ENCODE data around the gene IVD. TPM values are rescaled to one million over a fixed set of nuclear protein-coding genes. Genes with fewer than 3 reads are reported as not detected.

The IVD gene
- total RNA-seq: 40.1 and 44.2 TPM in 2 replicates

DNA sequence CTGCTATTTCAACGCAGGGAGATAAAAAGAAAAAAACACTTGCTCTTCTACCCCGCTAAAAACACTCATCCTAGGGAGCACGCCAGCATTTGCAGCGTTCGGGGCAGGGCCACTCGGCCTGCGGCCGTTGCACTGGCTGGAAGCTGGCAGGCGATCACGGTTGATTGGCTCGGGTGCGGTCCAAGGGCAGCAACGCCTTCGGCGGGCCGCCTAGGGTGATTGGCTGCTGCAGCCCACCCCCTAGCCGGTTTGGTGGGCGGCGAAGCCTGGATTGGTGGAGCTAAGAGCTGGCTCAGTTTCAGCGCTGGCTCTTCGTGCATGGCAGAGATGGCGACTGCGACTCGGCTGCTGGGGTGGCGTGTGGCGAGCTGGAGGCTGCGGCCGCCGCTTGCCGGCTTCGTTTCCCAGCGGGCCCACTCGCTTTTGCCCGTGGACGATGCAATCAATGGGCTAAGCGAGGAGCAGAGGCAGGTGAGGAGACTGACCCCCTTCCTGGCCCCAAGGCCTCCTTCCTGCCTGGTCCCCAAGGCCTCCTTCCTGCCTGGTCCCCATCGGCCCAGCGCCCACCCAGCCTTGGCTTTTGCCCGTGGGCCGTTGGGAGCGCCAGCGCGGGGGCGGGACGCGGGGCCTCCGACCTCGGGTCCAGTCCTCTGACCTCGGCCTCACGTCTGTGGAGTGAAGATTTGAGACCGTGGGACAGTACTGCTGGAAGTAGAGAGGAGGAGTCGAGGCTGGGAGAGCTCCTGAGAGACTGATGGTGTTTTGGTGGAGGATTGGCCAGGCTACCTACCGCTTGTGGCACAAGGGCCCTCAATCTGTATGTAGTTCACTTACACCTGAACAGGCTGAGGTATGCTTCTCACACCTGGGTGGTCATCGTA is at the start of gene IVD:
Gene IVD (plus strand): TSS at position 295 of the 881 bp plus-strand sequence. CDS start 33 bp downstream, at position 328.

DNA sequence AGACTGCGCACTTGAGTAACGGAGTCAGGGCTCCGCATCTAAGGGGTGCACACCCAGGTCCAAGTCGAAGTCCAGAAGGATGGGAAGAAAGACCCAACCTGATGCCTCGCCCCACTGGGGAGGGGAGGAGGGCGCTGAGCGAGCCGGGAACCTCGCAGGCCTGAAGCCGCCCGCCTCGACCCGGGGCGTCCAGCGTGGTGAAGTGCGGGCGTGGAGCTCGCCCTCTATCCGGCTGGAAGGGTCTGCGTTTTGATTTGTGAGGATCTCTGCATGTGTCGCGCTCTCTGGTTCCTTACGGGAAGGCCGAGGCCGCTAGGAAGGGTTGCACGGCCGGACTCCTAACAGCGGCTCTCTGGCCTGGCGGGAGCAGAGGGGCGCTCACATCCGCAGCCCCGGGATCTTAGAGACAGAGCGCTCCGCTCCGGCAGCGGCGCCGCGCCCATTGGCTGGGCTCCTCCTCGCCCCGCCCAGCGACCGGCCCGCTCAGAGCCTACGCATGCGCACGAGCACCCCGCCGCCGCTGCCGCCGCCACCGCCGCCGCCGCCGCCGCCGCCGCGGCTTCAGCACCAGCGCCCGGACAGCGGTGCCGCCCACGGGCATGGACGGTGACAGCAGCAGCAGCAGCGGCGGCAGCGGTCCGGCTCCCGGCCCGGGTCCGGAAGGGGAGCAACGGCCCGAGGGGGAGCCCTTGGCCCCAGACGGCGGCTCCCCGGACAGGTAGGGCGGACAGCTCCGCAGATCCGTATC is 47.7 kb upstream of the IVD start, which contains the start of gene DISP2:
Gene DISP2 (plus strand): TSS at position 497 of the 748 bp plus-strand sequence. CDS start 103 bp downstream, at position 600.

DNA sequence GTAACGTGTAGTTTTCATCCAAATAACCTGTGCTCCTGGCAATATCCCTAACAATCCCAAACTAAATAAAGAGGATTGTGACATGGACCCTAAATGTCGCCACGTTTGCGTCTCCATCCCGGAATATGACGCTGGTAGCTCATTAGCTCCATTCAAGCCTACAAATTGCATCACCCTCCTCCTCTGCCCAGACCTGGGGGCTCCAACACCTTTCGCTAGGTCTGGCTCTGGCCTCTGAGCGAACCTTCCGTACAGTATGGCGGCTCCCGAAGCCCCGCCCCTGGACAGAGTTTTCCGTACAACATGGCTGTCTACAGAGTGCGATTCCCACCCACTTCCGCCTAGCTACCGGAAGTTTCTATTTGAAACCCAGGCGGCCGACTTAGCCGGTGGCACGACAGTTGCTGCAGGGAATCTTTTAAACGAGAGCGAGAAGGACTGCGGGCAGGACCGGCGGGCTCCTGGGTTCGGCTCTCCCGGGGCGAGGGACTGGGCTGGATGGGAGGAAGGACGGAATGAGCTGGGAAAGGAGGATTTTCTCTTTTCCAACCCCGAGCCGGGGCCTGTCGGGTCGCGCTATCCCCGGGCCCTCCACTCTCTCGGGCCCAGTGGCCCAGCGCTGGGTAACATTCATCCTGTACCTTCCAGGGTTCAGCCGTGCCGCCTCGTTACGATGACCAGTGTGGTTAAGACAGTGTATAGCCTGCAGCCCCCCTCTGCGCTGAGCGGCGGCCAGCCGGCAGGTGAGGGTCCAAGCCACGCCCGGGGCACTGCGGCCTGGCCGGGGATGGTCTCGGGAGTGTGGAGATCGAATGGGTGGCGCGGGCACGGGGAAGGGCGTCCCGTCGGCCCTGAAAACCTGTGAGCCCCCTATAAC is 22.8 kb upstream of the IVD start, which contains the start of gene KNSTRN:
Gene KNSTRN (plus strand): TSS at position 142 of the 877 bp plus-strand sequence. CDS start 115 bp downstream, at position 257.

DNA sequence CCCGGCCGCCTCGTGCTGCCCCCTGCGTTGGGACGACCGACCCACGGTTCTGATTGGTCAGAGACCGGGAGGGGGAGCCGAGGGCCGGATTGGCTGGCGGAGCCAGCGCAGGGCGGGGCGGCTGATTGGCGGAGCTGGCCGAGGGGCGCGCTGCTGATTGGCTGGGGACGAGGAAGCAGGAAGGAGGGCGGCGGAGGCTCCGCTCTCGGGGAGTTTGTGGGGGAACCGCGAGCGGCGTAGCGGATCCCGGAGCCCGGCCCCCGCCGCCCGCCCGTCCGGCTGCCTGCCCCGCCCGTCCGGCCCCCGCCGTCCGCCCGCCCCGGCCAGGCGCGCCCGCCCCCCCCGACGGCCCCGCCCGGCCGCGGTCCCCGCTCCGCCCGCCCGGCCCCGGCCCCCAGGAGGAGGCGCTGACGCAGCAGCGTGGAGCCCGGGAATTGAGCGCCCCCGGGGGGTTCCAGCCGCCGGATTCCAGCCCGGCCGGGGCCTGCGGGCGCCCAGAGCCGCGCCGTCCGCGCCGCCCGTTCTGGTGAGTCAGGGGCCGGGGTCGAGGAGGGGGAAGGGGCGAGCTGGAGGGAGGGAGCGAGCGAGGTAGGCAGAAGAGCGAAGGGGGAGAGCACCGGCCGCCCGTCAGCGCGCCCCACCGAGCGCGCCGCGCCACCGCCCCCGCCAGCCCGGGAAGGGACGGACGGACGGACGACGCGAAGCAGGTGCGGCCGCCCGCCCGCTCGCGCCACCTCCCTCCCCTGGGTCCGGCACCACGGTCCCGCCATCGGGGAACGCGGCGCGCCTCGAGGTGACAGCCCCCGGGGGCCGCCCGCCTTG is 35.4 kb downstream of the IVD start, which contains the start of gene BAHD1:
Gene BAHD1 (plus strand): TSS at position 211 of the 822 bp plus-strand sequence. CDS start 17,512 bp downstream, outside the sequence.

DNA sequence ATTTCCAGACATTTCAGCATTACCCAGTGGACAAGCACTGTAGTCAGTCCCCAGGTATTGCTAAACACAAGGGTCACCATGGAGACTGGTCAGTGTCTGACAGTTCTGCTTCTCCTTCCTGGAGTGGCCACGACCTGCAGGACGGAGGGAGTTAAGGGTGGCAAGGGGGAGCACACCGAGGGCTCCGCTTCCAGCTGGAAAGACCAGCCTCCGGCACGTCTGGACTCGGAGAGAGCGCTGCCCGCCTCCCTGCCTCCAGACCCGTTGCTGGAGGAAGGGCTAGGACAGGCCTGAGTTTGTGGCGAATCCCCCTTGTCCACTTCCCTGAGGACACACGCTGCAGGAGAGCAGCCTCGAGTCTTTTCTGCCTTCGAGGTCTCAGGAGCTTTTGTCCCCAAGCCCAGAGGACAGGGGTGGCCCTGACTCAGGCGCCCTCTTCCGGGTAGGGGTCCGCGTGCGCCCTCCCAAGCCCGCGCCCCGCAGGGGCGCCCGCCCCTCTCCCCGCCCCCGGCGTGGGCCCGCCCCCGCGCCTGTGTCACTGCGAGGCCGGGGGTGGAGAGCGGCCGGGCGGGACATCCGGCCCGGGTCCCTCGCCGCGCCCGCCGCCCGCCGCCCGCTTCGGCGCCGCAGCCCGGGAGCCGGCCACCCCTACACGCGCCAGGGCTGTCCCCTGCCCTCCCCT is 65.0 kb downstream of the IVD start, which contains the start of gene CHST14:
Gene CHST14 (plus strand): TSS at position 562 of the 682 bp plus-strand sequence. CDS start 230 bp downstream, outside the sequence.

Other genes starting within 250 kb of the IVD start
- gene BUB1B, start 244.7 kb upstream of the IVD start, total RNA-seq: 2.4 and 2.9 TPM in 2 replicates
- not detected in 2 replicates for gene PAK6, start 166.7 kb upstream of the IVD start, total RNA-seq
- not detected in 2 replicates for gene ANKRD63, start 122.7 kb upstream of the IVD start, total RNA-seq
- gene PLCB2, start 97.9 kb upstream of the IVD start, total RNA-seq: under 0.01 and 0.18 TPM in 2 replicates
- 7.3 and 10.4 TPM in 2 replicates for gene INAFM2, start 82.1 kb upstream of the IVD start, total RNA-seq
- gene CCDC9B, start 64.9 kb upstream of the IVD start, total RNA-seq: 13.8 and 19.0 TPM in 2 replicates
- gene PHGR1, start 54.8 kb upstream of the IVD start, total RNA-seq: not detected in 2 replicates
- under 0.01 and 0.09 TPM in 2 replicates for gene DISP2, start 47.6 kb upstream of the IVD start, total RNA-seq
- gene KNSTRN, start 23.1 kb upstream of the IVD start, total RNA-seq: 11.0 and 11.1 TPM in 2 replicates
- 3.6 and 4.0 TPM in 2 replicates for gene BAHD1, start 35.2 kb downstream of the IVD start, total RNA-seq
- gene CHST14, start 65.2 kb downstream of the IVD start, total RNA-seq: 5.7 and 7.9 TPM in 2 replicates
- 10.1 and 15.8 TPM in 2 replicates for gene CCDC32, start 159.2 kb downstream of the IVD start, total RNA-seq
- gene RPUSD2, start 163.5 kb downstream of the IVD start, total RNA-seq: 11.0 and 13.4 TPM in 2 replicates
- gene KNL1, start 188.5 kb downstream of the IVD start, total RNA-seq: 1.3 and 1.7 TPM in 2 replicates

Measured in smooth muscle cell of bladder (primary cell).